MM.1S (cell line): ENCODE measurements around the gene CPLX3.
A peak's percentile ranks its signal among the peaks of the same experiment; 100 is the strongest.

Source experiments
- EZH2 ChIP-seq: fragments of 300-600 bp; sonication (generic); optimal IDR thresholded peaks from 2 replicates; pipeline ENCODE3; 2017; ENCODE audit warnings: low read depth, mild to moderate bottlenecking, antibody characterized with exemption, low read length, mixed read lengths
- EZH2phosphoT487 ChIP-seq: fragments of 300-600 bp; sonication (generic); IDR thresholded peaks from 2 replicates; pipeline ENCODE4 v1.6.1; 2018; ENCODE audit warnings: antibody characterized with exemption, low read length
- TF ChIP-seq, protein P1 (sequence below): fragments of 300-600 bp; sonication (generic); IDR thresholded peaks from 2 replicates; pipeline ENCODE4 v1.5.1; 2016; ENCODE audit warnings: antibody characterized with exemption, low read length, mixed read lengths

DNA sequence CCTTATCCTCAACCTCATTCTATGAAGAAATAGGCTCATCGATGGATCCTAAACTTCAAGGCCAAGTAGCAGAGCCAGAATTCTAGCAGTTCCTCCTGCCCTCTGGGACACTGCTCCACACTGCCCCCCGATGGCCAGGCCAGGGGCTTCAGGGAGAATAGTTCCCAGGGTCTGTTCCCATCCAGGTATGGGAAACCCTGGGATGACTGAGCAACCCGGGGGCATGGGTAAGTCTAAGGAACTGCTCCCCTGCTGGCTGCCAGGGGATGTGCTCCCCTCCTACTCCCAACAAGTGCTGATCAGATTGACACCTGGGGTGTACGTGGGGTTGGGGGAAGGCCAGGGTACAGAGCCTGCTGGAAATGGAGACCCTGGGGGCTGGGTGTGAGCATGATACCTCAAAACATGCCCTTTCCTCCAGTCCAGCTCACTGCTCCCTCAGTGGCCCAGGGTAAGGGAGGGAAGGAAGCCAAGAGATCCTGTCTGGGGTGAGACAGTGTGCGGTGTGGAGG lies 8.9 kb downstream of the CPLX3 start:
- TF ChIP-seq EZH2 (no peak), EZH2phosphoT487 (no peak)
- TF ChIP-seq, protein P1, sequence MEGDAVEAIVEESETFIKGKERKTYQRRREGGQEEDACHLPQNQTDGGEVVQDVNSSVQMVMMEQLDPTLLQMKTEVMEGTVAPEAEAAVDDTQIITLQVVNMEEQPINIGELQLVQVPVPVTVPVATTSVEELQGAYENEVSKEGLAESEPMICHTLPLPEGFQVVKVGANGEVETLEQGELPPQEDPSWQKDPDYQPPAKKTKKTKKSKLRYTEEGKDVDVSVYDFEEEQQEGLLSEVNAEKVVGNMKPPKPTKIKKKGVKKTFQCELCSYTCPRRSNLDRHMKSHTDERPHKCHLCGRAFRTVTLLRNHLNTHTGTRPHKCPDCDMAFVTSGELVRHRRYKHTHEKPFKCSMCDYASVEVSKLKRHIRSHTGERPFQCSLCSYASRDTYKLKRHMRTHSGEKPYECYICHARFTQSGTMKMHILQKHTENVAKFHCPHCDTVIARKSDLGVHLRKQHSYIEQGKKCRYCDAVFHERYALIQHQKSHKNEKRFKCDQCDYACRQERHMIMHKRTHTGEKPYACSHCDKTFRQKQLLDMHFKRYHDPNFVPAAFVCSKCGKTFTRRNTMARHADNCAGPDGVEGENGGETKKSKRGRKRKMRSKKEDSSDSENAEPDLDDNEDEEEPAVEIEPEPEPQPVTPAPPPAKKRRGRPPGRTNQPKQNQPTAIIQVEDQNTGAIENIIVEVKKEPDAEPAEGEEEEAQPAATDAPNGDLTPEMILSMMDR: peak; percentile 84
